ENCODE data around the gene SMIM5.

SMIM5 gene

DNA sequence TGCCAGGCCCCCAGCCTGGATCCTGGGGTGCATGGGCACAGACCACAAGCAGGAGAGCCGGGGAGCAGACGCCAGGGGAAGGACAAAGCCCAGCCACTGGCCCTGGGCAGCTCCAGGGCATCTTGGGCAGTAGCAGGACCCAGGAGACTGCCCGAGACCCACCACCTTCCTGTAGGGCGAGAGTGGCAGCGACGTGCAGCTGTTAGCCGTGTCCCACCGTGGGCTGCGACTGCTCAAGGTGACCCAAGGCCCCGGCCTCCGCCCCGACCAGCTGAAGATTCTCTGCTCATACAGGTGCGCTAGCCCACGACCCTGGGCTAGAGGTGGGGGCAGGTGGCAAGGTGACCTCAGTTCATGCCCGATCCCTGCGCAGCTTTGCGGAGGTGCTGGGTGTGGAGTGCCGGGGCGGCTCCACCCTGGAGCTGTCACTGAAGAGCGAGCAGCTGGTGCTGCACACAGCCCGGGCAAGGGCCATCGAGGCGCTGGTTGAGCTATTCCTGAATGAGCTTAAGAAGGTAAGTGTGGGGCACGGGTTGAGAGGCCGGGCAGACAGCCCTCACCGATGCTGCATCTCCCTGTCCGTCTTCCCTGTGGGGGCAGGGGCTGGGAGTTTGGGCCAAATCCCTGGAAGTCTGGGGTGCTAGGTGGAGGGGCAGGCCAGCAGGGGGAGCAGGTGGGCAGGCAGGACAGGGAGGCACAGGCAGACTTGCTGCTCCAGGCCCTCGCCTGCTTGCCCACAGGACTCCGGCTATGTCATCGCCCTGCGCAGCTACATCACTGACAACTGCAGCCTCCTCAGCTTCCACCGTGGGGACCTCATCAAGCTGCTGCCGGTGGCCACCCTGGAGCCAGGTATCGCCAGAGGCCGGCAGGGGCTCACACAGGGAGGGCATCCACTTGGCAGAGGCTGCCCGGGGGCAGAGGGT is 13.5 kb upstream of the SMIM5 start:
- peak; percentile 63 for TF ChIP-seq CTCF (IDR thresholded peaks at IDR 0.05; ENCODE audit: borderline replicate concordance, insufficient read depth, low read depth, low read length)
- no peak overlapping the region for H3K4me3 ChIP-seq (ENCODE audit: low read depth, low read length)

GRCh38 chr17:75621489-75621888 is 11.7 kb upstream of the SMIM5 start:
- TF ChIP-seq CTCF (IDR thresholded peaks at IDR 0.05; ENCODE audit: borderline replicate concordance, insufficient read depth, low read depth, low read length), result no peak
- no peak overlapping the region for H3K4me3 ChIP-seq (ENCODE audit: low read depth, low read length)

- no peak for TF ChIP-seq CTCF (IDR thresholded peaks at IDR 0.05; ENCODE audit: borderline replicate concordance, insufficient read depth, low read depth, low read length)
- H3K4me3 ChIP-seq (ENCODE audit: low read depth, low read length), result no peak overlapping the region
Measured at GRCh38 chr17:75622076-75622475, 11.2 kb upstream of the SMIM5 start.

DNA sequence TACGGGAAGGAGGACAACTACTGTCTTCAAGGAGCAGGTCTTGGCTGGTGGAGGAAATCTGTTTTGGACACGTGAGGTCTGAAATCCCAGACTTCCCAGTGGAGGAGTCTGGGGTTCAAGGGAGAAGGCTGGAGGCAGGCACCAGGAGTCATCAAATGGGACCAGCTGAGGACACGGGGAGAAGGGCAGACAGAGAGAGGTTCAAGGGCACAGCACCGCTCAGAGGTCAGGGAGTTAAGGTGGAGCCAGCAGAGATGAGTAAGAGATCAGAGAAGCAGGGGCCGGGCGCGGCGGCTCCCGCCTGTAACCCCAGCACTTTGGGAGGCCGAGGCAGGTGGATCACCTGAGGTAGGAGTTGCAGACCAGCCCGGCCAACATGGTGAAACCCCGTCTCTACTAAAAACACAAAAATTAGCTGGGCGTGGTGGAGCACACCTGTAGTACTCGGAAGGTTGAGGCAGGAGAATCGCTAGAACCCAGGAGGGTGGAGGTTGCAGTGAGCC is 10.4 kb upstream of the SMIM5 start:
- no peak overlapping the region for H3K4me3 ChIP-seq (ENCODE audit: low read depth, low read length)
- TF ChIP-seq CTCF (IDR thresholded peaks at IDR 0.05; ENCODE audit: borderline replicate concordance, insufficient read depth, low read depth, low read length), result no peak

DNA sequence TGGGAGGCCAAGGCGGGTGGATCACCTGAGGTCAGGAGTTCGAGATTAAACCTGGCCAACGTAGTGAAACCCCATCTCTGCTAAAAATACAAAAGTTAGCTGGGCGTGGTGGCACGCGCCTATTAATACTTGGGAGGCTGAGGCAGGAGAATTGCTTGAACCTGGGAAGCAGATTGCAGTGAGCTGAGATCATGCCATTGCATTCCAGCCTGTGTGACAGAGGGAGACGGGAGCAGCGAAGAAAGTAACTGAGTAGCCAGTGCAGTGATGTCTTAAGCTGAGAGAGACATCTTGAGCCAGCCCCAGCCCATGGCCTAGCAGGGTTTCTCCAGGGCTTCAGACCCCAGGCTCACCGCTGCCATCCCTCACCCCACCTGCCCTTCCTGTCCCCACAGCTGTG is 9.8 kb upstream of the SMIM5 start:
- no peak overlapping the region for H3K4me3 ChIP-seq (ENCODE audit: low read depth, low read length)
- no peak for TF ChIP-seq CTCF (IDR thresholded peaks at IDR 0.05; ENCODE audit: borderline replicate concordance, insufficient read depth, low read depth, low read length)

- no peak for TF ChIP-seq CTCF (IDR thresholded peaks at IDR 0.05; ENCODE audit: borderline replicate concordance, insufficient read depth, low read depth, low read length)
- no peak overlapping the region for H3K4me3 ChIP-seq (ENCODE audit: low read depth, low read length)
Measured at GRCh38 chr17:75624021-75624420, 9.2 kb upstream of the SMIM5 start.

Data from GM12875 (cell line).